Subcutaneous abdominal adipose tissue (tissue), 5 donors: ENCODE data around the gene CASK.
A peak's percentile ranks its signal among the peaks of the same experiment; 100 is the strongest.

ENCODE experiments used
- H3K27ac ChIP-seq: one replicate; pipeline ENCODE4 v1.7.0; 2013; ENCODE audit warnings: low read depth, mild to moderate bottlenecking, inconsistent platforms, low read length, moderate library complexity
- H3K27me3 ChIP-seq, 5 donors: one replicate each; pipeline ENCODE4 v1.7.0; 2013; ENCODE audit warnings: low read length in 5 of 5, inconsistent platforms in 1 of 5; ENCODE audit not compliant: control insufficient read depth in 5 of 5, insufficient read depth in 4 of 5
- H3K36me3 ChIP-seq, 5 donors: one replicate each; pipeline ENCODE4 v1.7.0; 2013; ENCODE audit warnings: low read length in 5 of 5; ENCODE audit not compliant: control insufficient read depth in 5 of 5, insufficient read depth in 5 of 5
- H3K4me1 ChIP-seq, 5 donors: one replicate each; pipeline ENCODE4 v1.7.0; 2013; ENCODE audit warnings: low read length in 5 of 5, mild to moderate bottlenecking in 3 of 5, moderate library complexity in 1 of 5; ENCODE audit not compliant: control insufficient read depth in 5 of 5, insufficient read depth in 5 of 5
- H3K4me3 ChIP-seq, 5 donors: one replicate each; pipeline ENCODE4 v1.7.0; 2013; ENCODE audit warnings: low read length in 5 of 5, low read depth in 1 of 5
- H3K9ac ChIP-seq, 5 donors: one replicate each; pipeline ENCODE4 v1.7.0; 2013; ENCODE audit warnings: low read length in 5 of 5, mild to moderate bottlenecking in 4 of 5, moderate library complexity in 3 of 5
- H3K9me3 ChIP-seq, 5 donors: one replicate each; pipeline ENCODE4 v1.7.0; 2013; ENCODE audit warnings: low read length in 5 of 5; ENCODE audit not compliant: control insufficient read depth in 5 of 5
- donor health status: healthy.
- donor health status: healthy.
- donor health status: healthy.
- donor health status: healthy.
- donor health status: healthy.

CASK gene

DNA sequence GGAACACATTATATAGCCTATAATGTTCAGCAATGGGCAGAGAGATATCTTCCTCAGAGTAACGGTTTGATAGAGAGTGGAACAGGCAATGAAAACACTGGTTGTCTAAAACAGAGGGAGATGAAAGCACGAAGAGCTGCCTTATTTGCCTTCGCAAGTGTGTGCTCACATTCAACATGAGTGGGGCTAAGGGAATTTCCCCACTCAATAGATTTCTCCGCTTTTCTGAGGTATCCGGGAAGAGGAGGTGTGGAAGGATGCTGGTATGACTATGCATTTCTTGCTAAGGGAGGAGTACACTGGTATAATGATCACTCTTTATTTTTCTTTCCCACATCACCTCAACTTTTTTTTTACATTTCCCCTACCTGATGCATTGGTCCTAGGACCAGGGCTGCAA lies 207.1 kb downstream of the CASK start:
- no peaks in the 10 kb centered on the region for H3K36me3 ChIP-seq
- H3K4me3 ChIP-seq: no peak overlapping the region
- H3K9me3 ChIP-seq: peaks cover 0 to 21% (median 6%) of the 10 kb centered on the region in 5 donors
- peaks cover 0 to 6% (median 2%) of the 10 kb centered on the region in 5 donors for H3K27me3 ChIP-seq
- peaks cover 0 to 5% (median 0%) of the 10 kb centered on the region in 5 donors for H3K4me1 ChIP-seq
- H3K27ac ChIP-seq: no peak overlapping the region
- no peak overlapping the region for H3K9ac ChIP-seq

DNA sequence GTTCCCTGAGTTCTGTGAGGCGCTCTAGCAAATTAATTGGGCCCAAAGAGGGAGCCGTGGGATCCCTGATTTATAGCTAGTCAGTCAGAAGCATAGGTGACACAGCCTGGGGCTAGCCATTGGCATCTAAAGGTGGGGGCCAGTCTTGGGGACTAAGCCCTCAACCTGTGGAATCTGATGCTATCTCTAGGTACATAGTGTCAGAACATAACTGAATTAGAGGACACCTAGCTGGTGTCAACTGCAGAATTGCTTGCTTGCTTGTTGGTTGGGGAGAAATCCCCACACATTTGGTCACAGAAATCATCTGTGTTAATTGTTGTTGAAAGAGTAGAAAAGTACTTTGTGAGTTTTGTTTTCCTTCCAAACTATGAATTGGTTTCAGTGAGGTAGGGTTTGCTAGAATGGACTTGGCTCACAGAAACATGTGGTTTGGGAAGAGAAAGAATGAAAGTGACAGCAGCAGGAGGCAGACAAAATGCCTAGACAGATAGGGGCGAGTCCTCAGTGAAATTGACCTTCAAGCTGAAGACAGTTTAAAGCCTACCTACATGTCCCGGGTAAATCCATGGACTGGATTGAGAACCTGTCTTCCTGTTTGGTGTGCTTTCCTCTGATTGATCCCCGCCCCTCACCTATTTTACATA lies 212.2 kb downstream of the CASK start:
- Histone ChIP-seq H3K4me1 (peaks cover 0 to 11% (median 3%) of the 10 kb centered on the region in 5 donors), H3K27ac (no peak overlapping the region), H3K27me3 (peaks cover 0 to 3% (median 0%) of the 10 kb centered on the region in 5 donors)

DNA sequence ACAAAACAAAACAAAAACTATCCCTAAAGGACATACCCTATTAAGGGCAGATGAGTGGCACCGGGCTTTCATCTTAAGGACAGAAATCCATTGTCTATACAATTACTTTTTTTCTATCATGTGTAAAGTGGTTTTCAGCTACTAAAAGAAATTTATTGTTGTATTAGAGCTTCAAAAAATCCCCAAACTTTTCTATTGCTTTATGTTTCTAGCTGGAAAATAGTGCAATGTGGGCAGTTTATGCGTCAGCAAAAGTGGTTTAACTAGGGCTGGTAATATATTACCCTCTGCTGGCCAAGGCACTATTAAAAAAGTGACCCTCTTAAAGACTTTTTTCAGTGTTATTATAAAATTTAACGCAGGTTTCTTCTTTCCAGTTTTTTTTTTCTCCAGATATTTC lies 214.9 kb downstream of the CASK start:
- H3K4me3 ChIP-seq: no peak overlapping the region
- H3K9ac ChIP-seq: no peak overlapping the region
- peaks cover 0 to 3% (median 0%) of the 10 kb centered on the region in 5 donors for H3K27me3 ChIP-seq
- no peak overlapping the region for H3K27ac ChIP-seq
- H3K4me1 ChIP-seq: peaks cover 0 to 25% (median 8%) of the 10 kb centered on the region in 5 donors
- H3K36me3 ChIP-seq: no peaks in the 10 kb centered on the region
- no peaks in the 10 kb centered on the region for H3K9me3 ChIP-seq

More for the DNA sequence above, 212.2 kb downstream of the CASK start:
- no peak overlapping the region for H3K9ac ChIP-seq
- no peak overlapping the region for H3K4me3 ChIP-seq
- no peaks in the 10 kb centered on the region for H3K36me3 ChIP-seq
- H3K9me3 ChIP-seq: no peaks in the 10 kb centered on the region

DNA sequence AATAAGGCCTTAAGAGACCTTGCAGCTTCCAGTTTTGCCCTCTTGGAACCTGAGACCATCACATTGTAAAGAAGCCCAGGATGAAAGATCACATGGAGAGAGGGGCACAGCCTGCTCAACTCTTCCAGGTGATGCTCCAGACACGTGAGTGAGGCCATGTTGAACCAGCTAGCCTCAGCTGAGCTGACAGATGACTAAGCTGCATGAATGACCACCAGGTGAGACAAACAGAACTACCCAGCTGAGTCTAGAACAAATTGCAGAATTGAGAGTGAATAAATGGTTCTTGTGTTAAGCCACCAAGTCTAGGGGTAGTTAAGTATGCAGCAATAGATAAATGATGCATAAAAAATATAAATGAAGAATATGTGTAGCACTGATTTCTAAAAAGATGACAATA lies 216.1 kb downstream of the CASK start:
- Histone ChIP-seq H3K27me3 (peaks cover 0 to 3% (median 0%) of the 10 kb centered on the region in 5 donors), H3K27ac (no peak overlapping the region), H3K4me1 (peaks cover 0 to 25% (median 8%) of the 10 kb centered on the region in 5 donors), H3K4me3 (no peak overlapping the region), H3K36me3 (no peaks in the 10 kb centered on the region), H3K9ac (no peak overlapping the region), H3K9me3 (no peaks in the 10 kb centered on the region)

DNA sequence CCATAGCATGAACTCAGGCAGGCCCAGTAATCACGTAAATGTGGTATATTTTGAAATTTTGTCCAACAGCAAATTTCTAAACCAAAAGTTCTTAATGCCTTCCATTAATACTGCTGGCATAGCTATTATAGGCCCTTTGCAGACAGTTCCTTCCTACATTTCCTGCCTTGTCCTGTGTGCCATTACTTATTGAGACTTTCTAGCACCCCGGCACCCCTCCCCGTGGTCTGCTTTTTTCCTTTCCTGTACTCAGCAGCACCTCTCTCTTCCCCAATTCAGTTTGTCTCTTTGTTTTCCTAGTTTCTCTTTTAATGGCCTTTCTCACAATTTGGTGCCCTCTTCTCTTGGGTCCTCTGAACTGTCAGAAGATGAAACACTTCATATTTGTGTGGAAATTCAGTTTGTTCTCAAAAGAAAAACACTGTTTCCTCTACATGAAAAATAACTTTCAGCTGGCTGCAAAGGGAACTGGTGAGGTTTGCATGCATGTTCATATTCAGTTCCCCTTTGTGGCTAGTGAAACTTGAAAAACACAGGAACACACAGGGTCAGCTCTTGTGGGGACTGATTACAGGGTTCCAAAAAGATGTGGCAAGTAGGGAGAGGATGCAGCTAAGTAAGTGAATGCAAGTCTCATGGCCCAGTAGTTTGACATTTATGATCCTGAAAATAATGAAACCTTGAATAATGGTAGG lies 217.5 kb downstream of the CASK start:
- Histone ChIP-seq H3K9ac (no peak overlapping the region), H3K4me1 (peaks cover 0 to 25% (median 8%) of the 10 kb centered on the region in 5 donors), H3K27me3 (peaks cover 0 to 3% (median 0%) of the 10 kb centered on the region in 5 donors), H3K27ac (peak overlapping the region; percentile 12), H3K9me3 (no peaks in the 10 kb centered on the region), H3K4me3 (no peak overlapping the region), H3K36me3 (no peaks in the 10 kb centered on the region)

DNA sequence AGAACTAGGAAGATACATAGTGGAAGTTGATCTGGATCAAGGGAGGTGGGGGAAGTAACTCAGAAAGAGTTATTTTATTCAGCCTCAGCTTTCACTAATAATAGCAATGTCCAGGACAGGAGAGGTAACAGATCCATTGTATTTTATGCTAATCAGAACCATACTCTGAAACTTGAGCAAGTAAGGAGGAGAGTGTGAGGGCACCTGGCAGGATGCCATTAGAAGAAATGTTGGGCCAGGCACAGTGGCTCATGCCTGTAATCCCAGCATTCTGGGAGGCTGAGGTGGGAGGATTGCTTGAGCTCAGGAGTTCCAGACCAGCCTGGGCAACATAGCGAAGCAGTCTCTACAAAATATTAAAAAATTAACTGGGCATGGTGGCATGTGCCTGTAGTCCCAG lies 218.3 kb downstream of the CASK start:
- Histone ChIP-seq H3K4me3 (no peak overlapping the region), H3K9ac (no peak overlapping the region), H3K27me3 (peaks cover 0 to 3% (median 0%) of the 10 kb centered on the region in 5 donors), H3K4me1 (peaks cover 0 to 25% (median 8%) of the 10 kb centered on the region in 5 donors), H3K9me3 (no peaks in the 10 kb centered on the region), H3K36me3 (no peaks in the 10 kb centered on the region), H3K27ac (no peak overlapping the region)

DNA sequence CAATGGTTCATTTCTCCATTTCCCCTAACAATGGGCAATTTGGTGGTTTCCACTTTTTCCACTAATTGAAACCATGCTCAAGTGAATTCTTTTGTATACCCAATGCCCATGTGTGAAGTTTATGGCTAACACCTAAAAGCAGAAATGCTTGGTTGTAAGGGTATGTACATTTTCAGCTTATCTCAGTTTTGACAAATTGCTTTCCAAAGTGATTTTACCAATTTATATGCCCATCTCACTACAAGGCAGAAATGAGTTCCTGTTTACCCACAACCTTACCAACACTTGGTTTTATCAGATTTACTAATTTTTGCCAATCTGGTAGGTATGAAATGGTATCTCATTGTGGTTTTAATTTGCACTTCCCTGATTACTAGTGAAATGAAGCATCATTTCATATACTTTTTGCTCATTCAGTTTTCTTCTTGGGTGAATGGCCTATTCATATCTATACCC lies 219.8 kb downstream of the CASK start:
- no peak overlapping the region for H3K27ac ChIP-seq
- no peaks in the 10 kb centered on the region for H3K9me3 ChIP-seq
- peaks cover 0 to 25% (median 8%) of the 10 kb centered on the region in 5 donors for H3K4me1 ChIP-seq
- H3K36me3 ChIP-seq: no peaks in the 10 kb centered on the region
- H3K27me3 ChIP-seq: peaks cover 0 to 3% (median 0%) of the 10 kb centered on the region in 5 donors
- no peak overlapping the region for H3K4me3 ChIP-seq
- no peak overlapping the region for H3K9ac ChIP-seq

DNA sequence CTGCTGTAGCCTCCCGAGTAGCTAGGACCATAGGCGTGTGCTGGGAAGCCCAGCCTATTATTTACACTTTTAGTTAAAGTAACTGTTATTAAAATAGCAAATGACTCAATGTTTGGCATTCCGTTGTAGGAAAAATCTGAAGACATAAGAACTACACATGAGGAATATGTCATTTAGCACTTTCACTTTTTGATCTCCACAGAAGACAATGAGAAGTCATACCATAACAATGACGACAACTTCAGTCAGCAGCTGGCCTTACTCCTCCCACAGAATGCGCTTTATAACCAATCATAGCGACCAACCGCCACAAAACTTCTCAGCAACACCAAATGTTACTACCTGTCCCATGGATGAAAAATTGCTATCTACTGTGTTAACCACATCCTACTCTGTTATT lies 227.9 kb downstream of the CASK start:
- no peak overlapping the region for H3K9ac ChIP-seq
- H3K4me3 ChIP-seq: no peak overlapping the region
- peaks cover 0 to 14% (median 9%) of the 10 kb centered on the region in 5 donors for H3K4me1 ChIP-seq
- H3K9me3 ChIP-seq: no peaks in the 10 kb centered on the region
- H3K27ac ChIP-seq: no peak overlapping the region
- peaks cover 0 to 4% (median 0%) of the 10 kb centered on the region in 5 donors for H3K36me3 ChIP-seq
- no peaks in the 10 kb centered on the region for H3K27me3 ChIP-seq

DNA sequence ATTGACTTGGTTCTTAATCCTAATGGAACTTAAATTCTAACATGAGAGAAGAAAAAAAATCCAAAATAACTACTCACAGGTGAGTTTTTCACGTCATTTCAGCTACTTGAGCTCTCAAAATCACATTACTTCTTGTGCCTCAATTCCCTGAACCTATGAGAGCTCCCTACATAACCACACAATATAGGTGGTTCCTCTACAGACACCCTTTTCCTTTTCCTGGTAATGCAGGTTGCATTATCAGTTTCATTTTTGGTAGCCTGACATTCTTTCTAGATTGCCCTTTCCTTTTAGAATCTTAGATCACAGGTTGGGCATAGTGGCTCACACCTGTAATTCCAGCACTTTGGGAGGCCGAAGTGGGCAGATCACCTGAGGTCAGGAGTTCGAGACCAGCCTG lies 230.3 kb downstream of the CASK start:
- peaks cover 0 to 4% (median 0%) of the 10 kb centered on the region in 5 donors for H3K36me3 ChIP-seq
- peak overlapping the region; percentile 35 for H3K27ac ChIP-seq
- H3K4me1 ChIP-seq: peaks cover 0 to 20% (median 9%) of the 10 kb centered on the region in 5 donors
- H3K4me3 ChIP-seq: no peak overlapping the region
- peak overlapping the region in 1 of 5 donors; percentile 11 for H3K9ac ChIP-seq
- H3K27me3 ChIP-seq: no peaks in the 10 kb centered on the region
- no peaks in the 10 kb centered on the region for H3K9me3 ChIP-seq

DNA sequence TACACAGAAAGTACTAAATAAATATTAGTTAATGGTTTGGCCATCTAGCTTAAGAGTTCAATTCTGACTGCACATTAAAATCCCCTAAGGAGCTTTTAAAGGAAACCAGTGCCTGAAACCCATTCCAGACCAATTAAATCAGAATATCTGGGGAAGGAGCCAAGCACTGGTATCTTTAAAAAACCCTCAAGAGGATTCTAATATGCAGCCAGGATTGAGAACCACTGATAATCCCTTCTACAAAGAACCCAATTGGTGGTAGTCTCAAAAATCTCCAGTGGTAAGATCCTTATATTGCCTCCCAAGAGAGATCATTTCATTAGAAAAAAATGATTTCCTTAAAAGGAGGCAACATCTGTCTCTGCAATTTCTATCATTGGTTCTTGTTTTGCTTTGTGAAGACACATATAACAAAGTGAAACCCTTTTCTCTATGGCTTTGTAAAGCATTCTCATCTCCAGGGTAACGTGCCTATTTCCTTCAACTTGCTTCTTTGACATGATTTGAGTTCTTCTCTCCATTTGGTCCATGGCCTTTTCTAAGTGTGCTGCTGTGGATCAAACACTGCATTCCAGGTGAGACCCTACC lies 231.1 kb downstream of the CASK start:
- no peaks in the 10 kb centered on the region for H3K27me3 ChIP-seq
- peak overlapping the region in 1 of 5 donors; percentile 20 for H3K9ac ChIP-seq
- peak overlapping the region; percentile 58 for H3K27ac ChIP-seq
- H3K4me1 ChIP-seq: peaks cover 0 to 23% (median 9%) of the 10 kb centered on the region in 5 donors
- H3K4me3 ChIP-seq: peak overlapping the region in 2 of 5 donors; percentile 30 to 34
- no peaks in the 10 kb centered on the region for H3K9me3 ChIP-seq
- peaks cover 0 to 2% (median 0%) of the 10 kb centered on the region in 5 donors for H3K36me3 ChIP-seq
